NCI-H526 (cell line): ENCODE measurements around the gene SIPA1L3.
"Not testable (repeated sequence)": the region's sequence is repeated elsewhere in the genome, so short reads cannot be mapped to it uniquely, and the experiment has no call there.

Experiments
- DNase-seq, 2 experiments: peaks; one replicate each; lab custom pipeline; 2025; lab: John Stamatoyannopoulos, UW

SIPA1L3 gene

GRCh38 chr19:38042132-38042531, 135.1 kb downstream of the SIPA1L3 start:
- DNase-seq: no peak

GRCh38 chr19:38043649-38044144, 136.7 kb downstream of the SIPA1L3 start:
- no peak for DNase-seq

- DNase-seq: no peak
These were observed 137.5 kb downstream of the SIPA1L3 start for GRCh38 chr19:38044267-38045111.

GRCh38 chr19:38045554-38046253, 138.7 kb downstream of the SIPA1L3 start:
- DNase-seq: no peak

- DNase-seq: no peak
These were observed 139.4 kb downstream of the SIPA1L3 start for GRCh38 chr19:38046254-38047048.

- DNase-seq: no peak
These were observed 140.0 kb downstream of the SIPA1L3 start for GRCh38 chr19:38047049-38047438.

- DNase-seq: no peak
These were observed 140.6 kb downstream of the SIPA1L3 start for GRCh38 chr19:38047641-38048040.

- no peak for DNase-seq
These were observed 142.2 kb downstream of the SIPA1L3 start for GRCh38 chr19:38049105-38049649.

- DNase-seq: no peak
These were observed 148.0 kb downstream of the SIPA1L3 start for GRCh38 chr19:38055010-38055409.

GRCh38 chr19:38055655-38056521, 148.9 kb downstream of the SIPA1L3 start:
- DNase-seq: no peak

GRCh38 chr19:38056646-38057045, 149.6 kb downstream of the SIPA1L3 start:
- DNase-seq: no peak

GRCh38 chr19:38057959-38058690, 151.1 kb downstream of the SIPA1L3 start:
- peak; percentile 78 to 81 for DNase-seq

- no peak for DNase-seq
These were observed 152.9 kb downstream of the SIPA1L3 start for GRCh38 chr19:38059897-38060296.

GRCh38 chr19:38060331-38060730, 153.3 kb downstream of the SIPA1L3 start:
- DNase-seq: no peak

- no peak for DNase-seq
These were observed 154.3 kb downstream of the SIPA1L3 start for GRCh38 chr19:38061294-38061693.

GRCh38 chr19:38062959-38063761, 156.2 kb downstream of the SIPA1L3 start:
- DNase-seq: no peak

GRCh38 chr19:38063928-38064327, 156.9 kb downstream of the SIPA1L3 start:
- DNase-seq: no peak

GRCh38 chr19:38064661-38065425, 157.8 kb downstream of the SIPA1L3 start:
- DNase-seq: no peak

- not testable (repeated sequence) for DNase-seq
These were observed 158.8 kb downstream of the SIPA1L3 start for GRCh38 chr19:38065775-38066174.
